H1 (cell line): ENCODE data around the gene WDFY1. TPM values are rescaled to one million over a fixed set of nuclear protein-coding genes. Genes with fewer than 3 reads are reported as not detected.

Source experiments
- CTCF ChIA-PET: fragments of 300-600 bp; sonication (Branson Sonifier 250); formaldehyde crosslinking; loops from one replicate; lab custom pipeline; 2021; ENCODE audit not compliant: partially characterized antibody; lab: Charles Lee
- POLR2A ChIA-PET: fragments of 300-600 bp; sonication (Branson Sonifier 250); formaldehyde crosslinking; loops from one replicate; lab custom pipeline; 2021; ENCODE audit warnings: inconsistent platforms; ENCODE audit not compliant: partially characterized antibody; lab: Charles Lee
- DNase-seq, 2 experiments: peaks; one replicate each; pipeline versions ENCODE4 v3.0.0 to v3.0.0-alpha.2; 2010 to 2022; ENCODE audit warnings: low spot score in 2 of 2, low read depth in 1 of 2, mixed read lengths in 1 of 2
- FAIRE-seq: peaks from 2 replicates; lab custom pipeline; 2011; peaks lifted over from hg19 to GRCh38; lab: Jason Lieb, UNC
- H2AFZ ChIP-seq: 2 replicates; pipeline ENCODE4 v1.8.1; 2012; ENCODE audit warnings: low read length, inconsistent platforms
- H2AK5ac ChIP-seq: 2 replicates; pipeline ENCODE4 v1.6.1; 2013; ENCODE audit warnings: low read depth, low read length
- H2BK120ac ChIP-seq: replicated peaks from 2 replicates; pipeline ENCODE3; 2013; ENCODE audit warnings: low read depth, low read length, inconsistent platforms
- H2BK12ac ChIP-seq: 2 replicates; pipeline ENCODE4 v1.6.1; 2013; ENCODE audit warnings: low read depth, low read length
- H2BK15ac ChIP-seq: 2 replicates; pipeline ENCODE4 v1.6.1; 2013; ENCODE audit warnings: low read length
- H2BK20ac ChIP-seq: 2 replicates; pipeline ENCODE4 v1.6.1; 2013; ENCODE audit warnings: low read length
- H2BK5ac ChIP-seq: 2 replicates; pipeline ENCODE4 v1.6.1; 2013; ENCODE audit warnings: low read depth, low read length
- H3K14ac ChIP-seq: 2 replicates; pipeline ENCODE4 v1.6.1; 2013; ENCODE audit warnings: inconsistent platforms; ENCODE audit not compliant: insufficient read length
- H3K18ac ChIP-seq: 2 replicates; pipeline ENCODE4 v1.6.1; 2013; ENCODE audit warnings: low read length; ENCODE audit errors: extremely low read depth
- H3K23ac ChIP-seq: 2 replicates; pipeline ENCODE4 v1.6.1; 2013; ENCODE audit warnings: inconsistent platforms; ENCODE audit not compliant: insufficient read length
- H3K23me2 ChIP-seq: 2 replicates; pipeline ENCODE4 v1.6.1; 2013; ENCODE audit warnings: low read depth, low read length
- H3K27ac ChIP-seq: 2 replicates; pipeline ENCODE4 v1.6.1; 2011; ENCODE audit warnings: low read depth, low read length, inconsistent platforms
- H3K27me3 ChIP-seq, 4 experiments: replicated peaks in 1 of 4; 1 replicate in 1 of 4; 2 replicates in 3 of 4; pipeline versions ENCODE4 v1.6.1 to v1.8.1; 2011 to 2013; ENCODE audit warnings: low read length in 3 of 4, mild to moderate bottlenecking in 3 of 4, inconsistent platforms in 2 of 4, mixed read lengths in 2 of 4, moderate library complexity in 1 of 4; ENCODE audit not compliant: control insufficient read depth in 3 of 4, insufficient read depth in 3 of 4; ENCODE audit errors: extremely low read depth in 1 of 4
- H3K36me3 ChIP-seq, 4 experiments: 2 replicates each; pipeline versions ENCODE4 v1.6.1 to v1.8.1; 2011 to 2013; ENCODE audit warnings: mild to moderate bottlenecking in 4 of 4, low read length in 3 of 4, moderate library complexity in 2 of 4, control low read depth in 1 of 4, inconsistent platforms in 1 of 4; ENCODE audit not compliant: insufficient read depth in 4 of 4, control insufficient read depth in 2 of 4
- H3K4ac ChIP-seq: replicated peaks from 2 replicates; pipeline ENCODE3; 2013; ENCODE audit warnings: low read length, low read depth, mixed read lengths, inconsistent platforms; ENCODE audit not compliant: insufficient read length
- H3K4me1 ChIP-seq, 4 experiments: replicated peaks in 1 of 4; 1 replicate in 1 of 4; 2 replicates in 3 of 4; pipeline versions ENCODE4 v1.6.1 to v1.8.1; 2011 to 2013; ENCODE audit warnings: low read length in 3 of 4, inconsistent platforms in 2 of 4, mixed read lengths in 1 of 4; ENCODE audit not compliant: insufficient read depth in 4 of 4, control insufficient read depth in 3 of 4
- H3K4me2 ChIP-seq, 2 experiments: 2 replicates each; pipeline versions ENCODE4 v1.6.1 to v1.8.1; 2011 to 2013; ENCODE audit warnings: low read depth in 2 of 2, low read length in 2 of 2, control low read depth in 1 of 2, inconsistent platforms in 1 of 2, mild to moderate bottlenecking in 1 of 2; ENCODE audit not compliant: insufficient read depth in 1 of 2
- H3K4me3 ChIP-seq, 4 experiments: fragments of 200-600, 300-600 bp in 1 of 4; sonication (generic), shearing (Covaris generic), sonication (Bioruptor Twin) in 1 of 4; 2 replicates each; pipeline versions ENCODE4 v1.5.1 to v1.8.1; 2011 to 2016; ENCODE audit warnings: low read length in 4 of 4, low read depth in 3 of 4, control low read depth in 2 of 4, inconsistent platforms in 2 of 4, mild to moderate bottlenecking in 2 of 4, mixed read lengths in 1 of 4, moderate library complexity in 1 of 4; ENCODE audit not compliant: insufficient read depth in 2 of 4; ENCODE audit errors: extremely low read depth in 1 of 4
- H3K56ac ChIP-seq: replicated peaks from 2 replicates; pipeline ENCODE3; 2013; ENCODE audit warnings: low read depth, mild to moderate bottlenecking, mixed read lengths, low read length, inconsistent platforms; ENCODE audit not compliant: insufficient read length
- H3K79me1 ChIP-seq: 2 replicates; pipeline ENCODE4 v1.6.1; 2013; ENCODE audit warnings: low read depth, low read length, control low read depth
- H3K79me2 ChIP-seq, 2 experiments: 2 replicates each; pipeline versions ENCODE4 v1.6.1 to v1.8.1; 2012 to 2013; ENCODE audit warnings: low read length in 2 of 2, mild to moderate bottlenecking in 2 of 2, inconsistent platforms in 1 of 2; ENCODE audit not compliant: insufficient read depth in 2 of 2, control insufficient read depth in 1 of 2
- H3K9ac ChIP-seq, 4 experiments: replicated peaks in 1 of 4; 1 replicate in 1 of 4; 2 replicates in 3 of 4; pipeline versions ENCODE4 v1.6.1 to v1.8.1; 2011 to 2013; ENCODE audit warnings: low read depth in 3 of 4, low read length in 3 of 4, control low read depth in 2 of 4, mild to moderate bottlenecking in 2 of 4, moderate library complexity in 2 of 4, inconsistent platforms in 1 of 4; ENCODE audit errors: extremely low read depth in 1 of 4
- H3K9me3 ChIP-seq, 2 experiments: 2 replicates each; pipeline versions ENCODE4 v1.6.1 to v1.8.1; 2012 to 2013; ENCODE audit warnings: mild to moderate bottlenecking in 2 of 2, moderate library complexity in 2 of 2, control low read depth in 1 of 2, inconsistent platforms in 1 of 2, low read depth in 1 of 2, low read length in 1 of 2, mixed read lengths in 1 of 2; ENCODE audit not compliant: insufficient read depth in 2 of 2
- H4K20me1 ChIP-seq, 2 experiments: replicated peaks in 1 of 2; 2 replicates each; pipeline versions ENCODE3 to v1.8.1; 2011 to 2013; ENCODE audit warnings: inconsistent platforms in 2 of 2, low read length in 2 of 2, mild to moderate bottlenecking in 1 of 2; ENCODE audit not compliant: insufficient read depth in 2 of 2, control insufficient read depth in 1 of 2
- H4K5ac ChIP-seq: 2 replicates; pipeline ENCODE4 v1.6.1; 2013; ENCODE audit warnings: low read length, low read depth, mixed read lengths, inconsistent platforms; ENCODE audit not compliant: insufficient read length
- H4K8ac ChIP-seq: 2 replicates; pipeline ENCODE4 v1.8.0; 2013; ENCODE audit warnings: mild to moderate bottlenecking, moderate library complexity, low read length, inconsistent platforms; ENCODE audit not compliant: insufficient read depth; ENCODE audit errors: extremely low read depth
- H4K91ac ChIP-seq: replicated peaks from 2 replicates; pipeline ENCODE3; 2013; ENCODE audit warnings: low read length, mixed read lengths, inconsistent platforms; ENCODE audit not compliant: insufficient read length
- BCL11A ChIP-seq, 2 experiments: IDR thresholded peaks; one replicate each; pipeline ENCODE4 v1.6.1; 2011; ENCODE audit warnings: low read depth in 2 of 2, low read length in 2 of 2, mild to moderate bottlenecking in 2 of 2
- BRCA1 ChIP-seq: IDR thresholded peaks from 2 replicates; pipeline ENCODE4 v1.6.1; 2012; ENCODE audit warnings: low read depth, low read length, improper control_type of control experiment
- CEBPB ChIP-seq: IDR thresholded peaks from 2 replicates; pipeline ENCODE4 v1.6.1; 2012; ENCODE audit warnings: low read depth, low read length
- EGR1 ChIP-seq: IDR thresholded peaks from 2 replicates; pipeline ENCODE4 v1.6.1; 2011; ENCODE audit warnings: low read depth, low read length, borderline replicate concordance
- GABPA ChIP-seq: IDR thresholded peaks from 2 replicates; pipeline ENCODE4 v1.6.1; 2011; ENCODE audit warnings: mild to moderate bottlenecking, low read length, moderate library complexity, borderline replicate concordance; ENCODE audit not compliant: insufficient read depth
- KDM4A ChIP-seq: IDR thresholded peaks from one replicate; pipeline ENCODE4 v1.7.1; 2012; ENCODE audit warnings: low read depth, mild to moderate bottlenecking, moderate library complexity, low read length, inconsistent platforms; ENCODE audit not compliant: severe bottlenecking
- TAF7 ChIP-seq: optimal IDR thresholded peaks from 2 replicates; pipeline ENCODE3; 2011; ENCODE audit warnings: low read depth, mild to moderate bottlenecking, inconsistent platforms, low read length, moderate library complexity, borderline replicate concordance
- ZNF274 ChIP-seq: IDR thresholded peaks from 2 replicates; pipeline ENCODE4 v1.7.0; 2012; ENCODE audit warnings: low read length, borderline replicate concordance; ENCODE audit errors: extremely low read depth
- WGBS, 2 experiments: shearing (Covaris generic) in 1 of 2; methylation state at CpG; one replicate each; pipeline versions ENCODE4 v1.1.6 to v1.1.7; 2013 to 2015; ENCODE audit warnings: low lambda C conversion rate in 2 of 2, mixed read lengths in 2 of 2, inconsistent platforms in 1 of 2, low coverage in 1 of 2, missing lambda C conversion rate in 1 of 2; ENCODE audit not compliant: insufficient replicate concordance in 2 of 2, insufficient coverage in 1 of 2, insufficient read length in 1 of 2; ENCODE audit errors: extremely low coverage in 1 of 2, missing lambda C conversion rate in 1 of 2; 5-methylcytosine and 5-hydroxymethylcytosine counted together
- polyA plus RNA-seq, 7 experiments: library from polyadenylated mRNA; depleted of rRNA in 3 of 7; stranded (reverse) in 5 of 7; unstranded in 2 of 7; fragments of >200 nt in 5 of 7; fragments of 200-250 nt in 2 of 7; gene quantifications; 1 replicate in 5 of 7; 2 replicates in 1 of 7; 4 replicates in 1 of 7; pipeline versions ENCODE4 v1.2.1 to v1.2.3, GENCODE V29; 2011 to 2013; ENCODE audit warnings: missing spikeins in 2 of 7, mixed read lengths in 2 of 7
- total RNA-seq: library from RNA; stranded (reverse); fragmentation: NEBNext Ultra II Directional; extraction: Animal tissue kit (Norgen Biotek cat#: 25700); gene quantifications from 2 replicates; pipeline ENCODE4 v1.2.1, GENCODE V29; 2021

The WDFY1 gene
- total and polyA plus RNA-seq, 2 of the 8 experiments (the other 6 are each of a cell fraction or from before 2014, with no cell fraction given): 68.4 to 94.7 TPM

GRCh38 chr2:223841436-223842190, 103.5 kb downstream of the WDFY1 start:
- no peak overlapping the region for H3K4me3 ChIP-seq
- whole genome bisulfite sequencing, 2 experiments: 90% methylated on average over 3 of the region's 3 CpGs; no CpG with 5 or more reads in 1 of the 2 experiments
- FAIRE-seq (no peak), DNase-seq (no peak)
- H3K27me3 ChIP-seq: no peaks in the 10 kb centered on the region
- no peaks in the 10 kb centered on the region for H3K9me3 ChIP-seq
- H2BK20ac ChIP-seq: no peak overlapping the region
- H3K23me2 ChIP-seq: peaks cover 1% of the 10 kb centered on the region; the same call in 1 of the 2 replicates
- H4K5ac ChIP-seq: no peak overlapping the region
- no peak overlapping the region for H3K23ac ChIP-seq
- H4K20me1 ChIP-seq: no peaks in the 10 kb centered on the region
- H3K79me2 ChIP-seq: no peaks in the 10 kb centered on the region
- no peak overlapping the region for H2BK120ac ChIP-seq
- H2AK5ac ChIP-seq: no peak overlapping the region
- H3K4ac ChIP-seq: no peak overlapping the region
- POLR2A ChIA-PET: no interaction called here
- H2BK5ac ChIP-seq: no peak overlapping the region
- CTCF ChIA-PET: interaction anchor here (0.8 to 1.8 kb wide), 3 partner anchors 12 to 19 kb away, joined by 3 to 4 read pairs (median 3); no protein-coding TSS in a partner anchor
- no peak overlapping the region for H4K91ac ChIP-seq
- H3K56ac ChIP-seq: no peak overlapping the region
- H2AFZ ChIP-seq: no peak overlapping the region
- H3K9ac ChIP-seq: no peak overlapping the region
- no peak overlapping the region for H4K8ac ChIP-seq
- H3K4me1 ChIP-seq: peaks cover 0 to 9% (median 1%) of the 10 kb centered on the region in 4 experiments; a peak in 2 of 7 replicates
- no peaks in the 10 kb centered on the region for H3K36me3 ChIP-seq
- no peak overlapping the region for H3K14ac ChIP-seq
- no peak overlapping the region for H2BK15ac ChIP-seq
- TF ChIP-seq TAF7: no peak
- TF ChIP-seq CEBPB: no peak
- TF ChIP-seq ZNF274: no peak
- no peak for TF ChIP-seq EGR1
- no peak for TF ChIP-seq GABPA
- no peak for TF ChIP-seq BCL11A (IDR thresholded peaks at IDR 0.05; ENCODE audit: low read depth in 2 of 2, low read length in 2 of 2)
- no peak for TF ChIP-seq BRCA1
- TF ChIP-seq KDM4A: no peak
- no peak overlapping the region for H2BK12ac ChIP-seq
- H3K18ac ChIP-seq: no peak overlapping the region
- no peak overlapping the region for H3K27ac ChIP-seq
- no peak overlapping the region for H3K4me2 ChIP-seq
- H3K79me1 ChIP-seq: no peaks in the 10 kb centered on the region
